Heart left ventricle (tissue), 16 donors: ENCODE results near the gene ZIK1. TPM values are rescaled to one million over a fixed set of nuclear protein-coding genes. Genes with fewer than 3 reads are reported as not detected.

Experiments
- ATAC-seq, 4 donors: fragments of 200-7000 bp; cut with Tn5 transposase; one replicate each; pipeline ENCODE4 v1.9.1; 2020 to 2022; ENCODE audit warnings: moderate library complexity in 4 of 4, mild to moderate bottlenecking in 3 of 4, moderate number of reproducible peaks in 1 of 4
- DNase-seq, 5 donors: peaks; one replicate each; pipeline ENCODE4 v3.0.0-alpha.2; 2020
- H3K27ac ChIP-seq, 12 donors: fragments of 200-600 bp; sonication (generic) in 4 of 12; one replicate each; pipeline versions ENCODE4 v1.5.0 to v1.8.0; 2016 to 2022; ENCODE audit warnings: mild to moderate bottlenecking in 2 of 12
- H3K27me3 ChIP-seq, 9 donors: fragments of 200-600 bp; sonication (generic) in 2 of 9; one replicate each; pipeline versions ENCODE4 v1.5.1 to v1.8.0; 2016 to 2022; ENCODE audit warnings: mild to moderate bottlenecking in 3 of 9
- H3K36me3 ChIP-seq, 9 donors: fragments of 200-600 bp; sonication (generic) in 2 of 9; one replicate each; pipeline versions ENCODE4 v1.5.0 to v1.8.0; 2018 to 2022; ENCODE audit warnings: mild to moderate bottlenecking in 2 of 9
- H3K4me1 ChIP-seq, 12 donors: fragments of 200-600 bp; sonication (generic) in 4 of 12; one replicate each; pipeline versions ENCODE4 v1.5.0 to v1.8.0; 2016 to 2022; ENCODE audit warnings: mild to moderate bottlenecking in 3 of 12
- H3K4me3 ChIP-seq, 12 donors: fragments of 200-600 bp; sonication (generic) in 4 of 12; one replicate each; pipeline versions ENCODE4 v1.5.0 to v1.8.0; 2017 to 2022; ENCODE audit warnings: mild to moderate bottlenecking in 9 of 12, moderate library complexity in 4 of 12
- H3K9me3 ChIP-seq, 12 donors: fragments of 200-600 bp; sonication (generic) in 4 of 12; one replicate each; pipeline versions ENCODE4 v1.5.0 to v1.8.0; 2016 to 2022; ENCODE audit warnings: mild to moderate bottlenecking in 1 of 12
- CTCF ChIP-seq, 12 donors: fragments of 200-600 bp; sonication (generic) in 4 of 12; IDR thresholded peaks; one replicate each; pipeline versions ENCODE4 v1.5.0 to v1.8.0; 2018 to 2022; ENCODE audit warnings: antibody characterized with exemption in 12 of 12, mild to moderate bottlenecking in 5 of 12
- POLR2A ChIP-seq, 2 donors: fragments of 450-650 bp; IDR thresholded peaks; one replicate each; pipeline ENCODE4 v1.6.1; 2017; ENCODE audit warnings: antibody characterized with exemption in 2 of 2, mild to moderate bottlenecking in 2 of 2, moderate library complexity in 2 of 2
- WGBS, 4 donors: extraction: QIAGEN DNeasy Blood & Tissue Kit in 2 of 4; methylation state at CpG; one replicate each; pipeline versions ENCODE4 v1.1.5 to v1.1.7; 2013 to 2018; 5-methylcytosine and 5-hydroxymethylcytosine counted together
- intact Hi-C, 10 donors: fragments of 100-400 bp; cut with DNase I; formaldehyde crosslinking; loops; one replicate each; pipeline versions ENCODE4 v1.11.1 to v1.14.2; 2022
- polyA plus RNA-seq, 2 donors: library from polyadenylated mRNA; stranded (reverse); fragments of 200-250 nt; gene quantifications; one replicate each; pipeline ENCODE4 v1.2.3, GENCODE V29; 2013
- total RNA-seq, 9 donors: library from RNA; depleted of rRNA in 2 of 9; stranded (reverse); fragments of >200 nt in 2 of 9; fragmentation: NEBNext Ultra II Directional in 3 of 9; extraction: Animal tissue kit (Norgen Biotek cat#: 25700) in 3 of 9; gene quantifications; one replicate each; pipeline versions ENCODE4 v1.1.0 to v1.2.4, GENCODE V29; 2016 to 2023
- donor health status: ischemic (EF 13 %, LVEDD 7.1; RV severe dilation, severe dysfunction).
- donor health status: healthy with polysubstance abuse.
- donor health status: DM: no; HTN: yes; CAD: no.
- donor health status: DM: no; HTN: no; CAD: no.
- donor health status: ischemic (EF 25% LVEDD 6.9; RV normal size, moderate dysfunction).
- donor health status: ischemic (EF 25% LVEDD 5.7; RV mildly dilated, moderate dysfunction).
- donor health status: healthy.
- donor health status: DM: yes; HTN: yes; CAD: no.
- donor health status: ischemic (EF 35%, LVEDD 5.7; RV mildly dilated, moderate dysfunction).
- donor health status: nonischemic (EF 11% LVEDD 7.7; RV severe dilation, severe dysfunction).
- donor health status: DM: yes; HTN: yes; CAD: no.
- donor health status: PGD.
- donor health status: ischemic (EF 29% LVEDD 5.4; RV normal size, mild dysfunction).
- donor health status: nonischemic (EF 23%, LVEDD 6.1; RV moderate dilation, normal function).

The ZIK1 gene
- total and polyA plus RNA-seq, 11 donors, result 1.1 to 8.0 (median 4.4) TPM

GRCh38 chr19:57606931-57607330, 23.0 kb downstream of the ZIK1 start:
- no peak for TF ChIP-seq POLR2A (IDR thresholded peaks at IDR 0.05)
- Histone ChIP-seq H3K9me3 (peaks cover 0 to 90% (median 24%) of the 10 kb centered on the region in 12 donors), H3K4me1 (no peaks in the 10 kb centered on the region), H3K36me3 (peaks cover 0 to 42% (median 27%) of the 10 kb centered on the region in 9 donors), H3K27ac (no peak overlapping the region), H3K4me3 (no peak overlapping the region), H3K27me3 (no peaks in the 10 kb centered on the region)
- DNase-seq (no peak), ATAC-seq (no peak)
- WGBS, 4 donors, result 92 to 99% (median 96%) methylated on average over 5 of the region's 5 CpGs
- intact Hi-C loops, result no loop called here

GRCh38 chr19:57611113-57611512, 27.2 kb downstream of the ZIK1 start:
- intact Hi-C loops, result no loop called here
- no peak overlapping the region for H3K4me3 ChIP-seq
- H3K27ac ChIP-seq, result no peak overlapping the region
- ATAC-seq (no peak), DNase-seq (no peak)
- TF ChIP-seq CTCF (IDR thresholded peaks at IDR 0.05) (no peak), POLR2A (IDR thresholded peaks at IDR 0.05) (no peak)
- peaks cover 0 to 30% (median 14%) of the 10 kb centered on the region in 9 donors for H3K36me3 ChIP-seq
- WGBS, 4 donors, result 53 to 68% (median 63%) methylated on average over 4 of the region's 4 CpGs
- H3K4me1 ChIP-seq, result peaks cover 0 to 20% (median 11%) of the 10 kb centered on the region in 12 donors
- H3K27me3 ChIP-seq, result no peaks in the 10 kb centered on the region
- peaks cover 0 to 69% (median 24%) of the 10 kb centered on the region in 12 donors for H3K9me3 ChIP-seq

GRCh38 chr19:57613941-57614743, 30.2 kb downstream of the ZIK1 start, which contains the start of gene ZNF134:
Gene ZNF134, plus strand, starts transcription at chr19:57614242. Its CDS starts 5,227 bp downstream, at chr19:57619469.
- TF ChIP-seq CTCF (IDR thresholded peaks at IDR 0.05) (peak in 9 of 12 donors; percentile 21 to 61 (median 46)), POLR2A (IDR thresholded peaks at IDR 0.05) (peak in 1 of 2 donors; percentile 46)
- peak; percentile 93 to 97 (median 95) for DNase-seq
- ATAC-seq, result peak; percentile 95 to 99 (median 98)
- intact Hi-C loops, result loop anchor here in 1 of 10 donors (2.0 kb wide), 1 partner anchor 19 kb away; the partner anchor contains the start of gene ZNF211
- Histone ChIP-seq H3K9me3 (peaks cover 0 to 70% (median 38%) of the 10 kb centered on the region in 12 donors), H3K27ac (peak within 1 kb of the TSS; percentile 55 to 87 (median 80)), H3K4me1 (peaks cover 0 to 41% (median 15%) of the 10 kb centered on the region in 12 donors), H3K27me3 (no peaks in the 10 kb centered on the region), H3K4me3 (peak within 1 kb of the TSS; percentile 87 to 100 (median 96)), H3K36me3 (peaks cover 0 to 40% (median 27%) of the 10 kb centered on the region in 9 donors)
- 2 to 6% (median 2%) methylated on average over 28 to 64 of the region's 64 CpGs for WGBS, 4 donors

- TF ChIP-seq POLR2A (IDR thresholded peaks at IDR 0.05), result no peak
- TF ChIP-seq CTCF (IDR thresholded peaks at IDR 0.05), result no peak
- intact Hi-C loops, result loop anchor here in 2 of 10 donors (2.0 to 5.0 kb wide), 2 partner anchors 17 to 72 kb away; partner anchors contain the start of gene ZNF211 (in 1 of the 2)
- H3K9me3 ChIP-seq, result peaks cover 0 to 72% (median 50%) of the 10 kb centered on the region in 12 donors
- WGBS, 4 donors, result 81 to 99% (median 98%) methylated on average over 3 of the region's 3 CpGs
- peaks cover 0 to 52% (median 39%) of the 10 kb centered on the region in 9 donors for H3K36me3 ChIP-seq
- ATAC-seq, result no peak
- DNase-seq, result no peak
- peaks cover 0 to 41% (median 15%) of the 10 kb centered on the region in 12 donors for H3K4me1 ChIP-seq
- no peaks in the 10 kb centered on the region for H3K27me3 ChIP-seq
- peak overlapping the region in 9 of 12 donors; percentile 87 to 100 (median 98) for H3K4me3 ChIP-seq
- H3K27ac ChIP-seq, result no peak overlapping the region
These were observed 31.4 kb downstream of the ZIK1 start for GRCh38 chr19:57615346-57615745.
